Fibroblast of mammary gland (primary cell): Measurements from ENCODE around the gene ELMO1.

Source experiments
- DNase-seq: peaks from one replicate; pipeline ENCODE4 v3.0.0-alpha.2; 2010; ENCODE audit warnings: low read depth
- H3K4me3 ChIP-seq: 2 replicates; pipeline ENCODE4 v1.5.1; 2011; ENCODE audit warnings: low read depth, mild to moderate bottlenecking, low read length, moderate library complexity; ENCODE audit not compliant: control insufficient read depth
- TF ChIP-seq, protein P1 (sequence below): conservative IDR thresholded peaks from 2 replicates; pipeline ENCODE4 v1.5.1; 2011; ENCODE audit warnings: low read depth, low read length, inconsistent platforms; ENCODE audit not compliant: control insufficient read depth, insufficient read depth

ELMO1 gene

DNA sequence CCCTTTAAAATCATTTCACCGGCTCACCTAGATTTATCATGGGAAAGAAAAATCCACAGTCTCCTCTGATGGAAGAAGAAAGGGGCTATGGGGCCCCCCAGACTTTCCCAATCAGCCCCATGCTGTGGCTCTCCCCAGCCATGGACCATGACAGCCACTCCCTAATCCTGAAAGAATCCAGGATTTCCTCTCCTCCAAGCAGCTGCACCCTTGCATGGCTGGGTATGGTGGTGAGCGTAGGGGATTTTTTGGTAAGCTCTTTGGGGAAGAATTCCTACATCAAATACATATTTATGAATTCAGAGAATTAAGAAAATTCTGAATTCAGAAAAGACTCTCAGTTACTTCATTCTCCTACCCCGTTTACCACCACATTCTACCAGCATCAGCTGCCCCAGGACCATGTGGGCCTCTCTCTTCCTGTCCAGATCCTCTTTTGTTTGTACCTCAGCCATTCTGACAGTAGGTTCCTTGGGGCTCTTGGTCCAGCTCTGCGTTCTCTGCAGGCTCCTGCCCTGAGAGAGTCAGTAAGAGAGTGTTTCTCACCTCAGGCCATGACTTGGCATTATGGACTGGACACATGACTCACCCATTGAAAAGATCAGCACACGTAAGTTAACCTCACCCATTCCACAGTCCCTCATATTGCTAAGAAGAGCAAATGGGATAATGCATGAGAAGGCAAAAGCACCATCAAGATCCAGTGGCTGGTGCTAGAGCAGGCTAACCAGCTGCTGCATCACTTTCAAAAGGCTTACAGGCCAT lies 337.8 kb downstream of the ELMO1 start:
- TF ChIP-seq, protein P1, sequence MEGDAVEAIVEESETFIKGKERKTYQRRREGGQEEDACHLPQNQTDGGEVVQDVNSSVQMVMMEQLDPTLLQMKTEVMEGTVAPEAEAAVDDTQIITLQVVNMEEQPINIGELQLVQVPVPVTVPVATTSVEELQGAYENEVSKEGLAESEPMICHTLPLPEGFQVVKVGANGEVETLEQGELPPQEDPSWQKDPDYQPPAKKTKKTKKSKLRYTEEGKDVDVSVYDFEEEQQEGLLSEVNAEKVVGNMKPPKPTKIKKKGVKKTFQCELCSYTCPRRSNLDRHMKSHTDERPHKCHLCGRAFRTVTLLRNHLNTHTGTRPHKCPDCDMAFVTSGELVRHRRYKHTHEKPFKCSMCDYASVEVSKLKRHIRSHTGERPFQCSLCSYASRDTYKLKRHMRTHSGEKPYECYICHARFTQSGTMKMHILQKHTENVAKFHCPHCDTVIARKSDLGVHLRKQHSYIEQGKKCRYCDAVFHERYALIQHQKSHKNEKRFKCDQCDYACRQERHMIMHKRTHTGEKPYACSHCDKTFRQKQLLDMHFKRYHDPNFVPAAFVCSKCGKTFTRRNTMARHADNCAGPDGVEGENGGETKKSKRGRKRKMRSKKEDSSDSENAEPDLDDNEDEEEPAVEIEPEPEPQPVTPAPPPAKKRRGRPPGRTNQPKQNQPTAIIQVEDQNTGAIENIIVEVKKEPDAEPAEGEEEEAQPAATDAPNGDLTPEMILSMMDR: no peak

DNA sequence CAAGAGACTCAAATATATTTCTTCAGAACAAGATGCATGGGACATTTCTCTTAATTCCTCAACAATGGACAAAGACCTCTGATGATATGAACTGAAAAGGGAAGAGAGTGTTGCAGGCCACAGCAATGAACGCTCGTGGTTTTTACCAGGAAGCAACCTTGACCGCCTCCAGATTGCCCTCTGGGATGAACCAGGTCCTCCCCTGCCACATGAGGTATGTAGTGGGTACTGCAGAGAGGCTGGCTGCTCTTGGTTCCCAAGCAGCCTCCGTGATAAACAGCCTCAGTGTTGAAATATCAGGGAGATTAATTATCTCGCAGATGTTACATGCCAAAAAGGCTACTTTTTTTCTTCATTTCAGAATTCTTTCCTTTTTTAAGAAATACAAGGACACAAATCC lies 338.8 kb downstream of the ELMO1 start:
- no peak overlapping the region for H3K4me3 ChIP-seq
- TF ChIP-seq, protein P1: no peak

More for the DNA sequence above, 337.8 kb downstream of the ELMO1 start:
- H3K4me3 ChIP-seq: no peak overlapping the region
- peak; percentile 25 for DNase-seq

DNA sequence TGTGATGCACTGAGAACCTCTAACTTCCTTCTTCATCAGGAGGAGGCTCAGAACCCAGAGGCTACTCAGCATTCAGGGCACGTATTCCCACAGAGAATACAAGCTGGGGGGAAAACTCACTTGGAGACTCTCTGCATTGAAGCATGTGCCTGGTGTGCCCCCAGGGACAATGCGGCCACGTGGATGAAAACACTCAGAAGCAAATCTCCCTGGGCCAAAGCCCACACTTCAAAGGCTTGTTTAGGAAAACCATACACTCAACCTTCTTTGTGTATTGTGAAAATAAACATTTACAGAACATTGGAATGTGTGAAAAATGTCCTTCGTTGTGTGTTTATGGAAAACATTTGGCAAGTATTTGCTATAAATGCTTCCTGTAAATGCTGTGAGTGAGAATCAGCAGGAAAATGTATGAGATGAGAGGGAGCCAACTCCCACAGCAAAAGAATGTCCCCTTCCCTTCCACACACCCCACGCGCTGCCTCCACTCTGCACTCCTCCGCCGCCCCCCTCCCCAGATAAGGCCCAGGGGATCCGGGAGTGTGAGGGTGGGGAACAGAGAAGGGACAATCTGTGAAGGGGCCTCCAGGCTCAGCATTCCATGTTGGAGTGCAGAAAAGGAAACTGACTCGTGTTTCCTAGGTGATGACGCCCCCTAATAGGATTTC lies 339.5 kb downstream of the ELMO1 start:
- no peak for DNase-seq
- TF ChIP-seq, protein P1: no peak
- no peak overlapping the region for H3K4me3 ChIP-seq

More for the DNA sequence above, 338.8 kb downstream of the ELMO1 start:
- DNase-seq: no peak

DNA sequence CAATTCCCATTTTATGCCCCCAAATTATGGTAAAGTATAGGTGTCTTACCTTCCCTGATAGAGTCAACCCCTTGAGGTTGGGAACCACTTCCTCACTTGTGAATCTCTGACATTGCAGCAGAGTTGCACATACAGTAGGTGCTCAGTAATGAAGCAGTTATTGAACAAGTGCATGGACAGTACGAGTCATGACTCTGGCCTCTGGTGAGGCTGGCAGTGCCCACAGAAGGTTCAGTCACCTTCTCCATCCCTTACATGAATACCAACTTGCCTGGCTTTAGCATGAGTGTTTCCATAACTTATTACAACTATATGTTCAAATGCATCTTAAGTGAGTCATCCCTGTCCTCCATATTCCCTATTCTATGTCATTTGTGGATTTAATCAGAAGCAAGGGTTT lies 340.0 kb downstream of the ELMO1 start:
- TF ChIP-seq, protein P1: no peak
- DNase-seq: no peak
- H3K4me3 ChIP-seq: no peak overlapping the region

DNA sequence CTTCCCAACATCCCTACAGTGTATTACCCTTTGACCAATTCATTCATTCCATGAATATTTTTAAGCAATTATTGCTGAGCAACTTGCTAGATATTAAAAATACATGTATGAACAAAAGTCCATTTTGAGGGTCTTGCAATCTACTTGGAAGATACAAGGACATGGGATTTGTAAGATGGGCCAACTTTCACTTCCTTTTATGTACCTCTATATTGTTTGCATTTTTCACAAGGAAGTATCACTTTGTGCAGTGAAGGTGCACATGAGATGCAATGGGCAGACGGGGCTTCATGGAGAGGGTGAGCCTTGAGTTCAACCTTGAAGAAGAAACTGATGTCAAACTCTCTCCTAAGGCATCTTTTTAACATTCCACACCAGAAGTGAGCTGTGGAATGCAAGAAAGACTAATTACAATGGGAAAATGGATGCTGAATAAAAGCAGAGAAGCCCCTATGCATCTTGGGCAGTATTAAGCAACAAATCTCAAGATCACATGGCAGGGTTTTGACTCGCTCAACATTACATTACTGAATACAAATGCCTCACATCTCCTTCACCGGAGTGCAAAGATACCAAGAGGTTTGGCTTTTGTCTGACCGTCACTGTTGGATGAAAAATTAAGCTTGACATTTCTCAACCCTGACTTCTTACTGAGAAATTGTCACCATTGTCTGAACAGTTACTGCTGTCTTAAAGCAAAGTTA lies 341.5 kb downstream of the ELMO1 start:
- no peak for DNase-seq
- no peak overlapping the region for H3K4me3 ChIP-seq
- TF ChIP-seq, protein P1: no peak

DNA sequence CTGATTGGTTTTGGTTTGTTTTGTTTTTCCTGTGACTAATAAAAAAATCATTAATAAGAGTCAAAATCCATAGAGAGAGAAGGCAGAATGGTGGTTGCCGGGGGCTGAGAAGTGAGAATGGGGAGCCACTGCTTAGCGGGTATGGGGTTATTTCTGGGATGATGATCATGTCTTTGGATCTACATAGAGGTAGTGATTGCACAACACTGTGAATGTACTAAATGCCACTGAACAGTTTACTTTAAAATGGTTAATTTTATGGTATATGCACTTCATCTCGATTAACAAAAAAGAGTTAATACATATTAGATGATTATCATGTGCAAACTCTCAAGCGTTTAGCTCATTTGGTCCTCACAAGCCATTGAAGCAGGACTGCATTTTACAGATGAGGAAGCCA lies 342.9 kb downstream of the ELMO1 start:
- TF ChIP-seq, protein P1: no peak
- no peak overlapping the region for H3K4me3 ChIP-seq
- DNase-seq: no peak
